ENCODE measurements around the gene RELN. TPM values are rescaled to one million over a fixed set of nuclear protein-coding genes. Genes with fewer than 3 reads are reported as not detected.

The RELN gene
- total RNA-seq, 1 experiment from 2014 or later: 0.02 TPM

DNA sequence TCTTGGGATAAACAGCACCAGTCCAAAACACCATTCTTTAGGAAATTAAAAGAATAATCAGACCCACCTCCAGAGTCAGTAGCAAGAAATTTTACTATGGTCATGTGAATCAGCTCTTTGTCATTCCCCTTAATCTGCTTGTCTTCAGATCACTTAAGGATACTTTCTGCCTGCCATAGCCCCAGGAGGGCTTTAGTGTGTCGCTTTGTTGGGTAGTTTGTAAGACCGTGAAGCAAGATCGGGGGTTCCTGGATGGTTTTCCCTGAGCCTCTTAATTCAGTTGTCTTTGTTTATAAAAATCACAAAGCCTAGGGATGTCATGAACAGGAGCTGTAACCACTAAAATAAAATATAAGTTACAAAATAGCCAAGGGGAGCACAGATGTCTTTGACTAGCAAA is 223.6 kb downstream of the RELN start:
- Histone ChIP-seq H4K8ac (replicated peaks; ENCODE audit: insufficient read length, low read depth, low read length) (no peak overlapping the region), H3K9me3 (ENCODE audit: control insufficient read depth, low read depth, low read length) (no peaks in the 10 kb centered on the region), H4K5ac (ENCODE audit: insufficient read length, low read depth, low read length) (no peak overlapping the region), H3K18ac (ENCODE audit: insufficient read length, low read depth, low read length) (no peak overlapping the region), H3K23me2 (ENCODE audit: insufficient read length, low read depth, low read length, poor library complexity, severe bottlenecking) (no peaks in the 10 kb centered on the region), H3K79me1 (ENCODE audit: insufficient read depth, low read depth, low read length, poor library complexity, severe bottlenecking) (no peaks in the 10 kb centered on the region), H3T11ph (ENCODE audit: low read length) (no peak overlapping the region), H3K4ac (ENCODE audit: low read depth, low read length) (no peak overlapping the region), H3K9ac (ENCODE audit: extremely low read depth, insufficient read length, low read length) (no peak overlapping the region), H2BK120ac (ENCODE audit: low read depth, low read length, poor library complexity, severe bottlenecking) (peak overlapping the region; percentile 5), H3K4me1 (ENCODE audit: insufficient read depth, low read length) (no peaks in the 10 kb centered on the region), H2AFZ (ENCODE audit: low read length) (no peak overlapping the region), H3K4me2 (ENCODE audit: insufficient read depth, insufficient read length, low read length) (no peak overlapping the region), H2BK5ac (ENCODE audit: insufficient read length, low read length) (no peak overlapping the region), H3K23ac (ENCODE audit: insufficient read length, low read depth, low read length) (no peak overlapping the region), H2BK15ac (ENCODE audit: low read depth, low read length) (no peak overlapping the region), H3K27me3 (ENCODE audit: insufficient read depth, low read length) (no peaks in the 10 kb centered on the region), H3K14ac (ENCODE audit: insufficient read depth, low read length) (no peak overlapping the region), H2BK12ac (ENCODE audit: insufficient read length, low read depth, low read length) (no peak overlapping the region), H3K56ac (ENCODE audit: insufficient read length, low read depth, low read length) (no peak overlapping the region), H4K20me1 (ENCODE audit: control insufficient read depth, insufficient read depth, insufficient read length) (no peaks in the 10 kb centered on the region), H2BK20ac (ENCODE audit: low read depth, low read length, poor library complexity, severe bottlenecking) (no peak overlapping the region), H3K79me2 (ENCODE audit: insufficient read depth, low read length) (no peaks in the 10 kb centered on the region), H4K91ac (ENCODE audit: insufficient read length, low read depth, low read length) (no peak overlapping the region), H2AK5ac (ENCODE audit: insufficient read length, low read length) (no peak overlapping the region), H3K27ac (ENCODE audit: insufficient read length, low read depth, low read length) (no peak overlapping the region)
- WGBS (ENCODE audit: extremely low coverage, insufficient read length, low lambda C conversion rate): no CpG with 5 or more reads among the region's 3 CpGs
- Mint-ChIP-seq H3K36me3 (ENCODE audit: insufficient read depth in 1 of 3, low read depth in 3 of 3) (no peaks in the 10 kb centered on the region), H3K4me3 (no peak overlapping the region), H3K27ac (peak overlapping the region in 2 of 3 experiments; percentile 25 to 63; a peak in 1 of 7 replicates), H3K4me1 (peaks cover 22 to 30% of the 10 kb centered on the region in 2 experiments), H3K27me3 (ENCODE audit: low read depth) (peaks cover 2% of the 10 kb centered on the region; the same call in 1 of the 2 replicates), H3K9me3 (no peaks in the 10 kb centered on the region; a peak in 1 of 5 replicates)
- TF ChIP-seq, protein P1, sequence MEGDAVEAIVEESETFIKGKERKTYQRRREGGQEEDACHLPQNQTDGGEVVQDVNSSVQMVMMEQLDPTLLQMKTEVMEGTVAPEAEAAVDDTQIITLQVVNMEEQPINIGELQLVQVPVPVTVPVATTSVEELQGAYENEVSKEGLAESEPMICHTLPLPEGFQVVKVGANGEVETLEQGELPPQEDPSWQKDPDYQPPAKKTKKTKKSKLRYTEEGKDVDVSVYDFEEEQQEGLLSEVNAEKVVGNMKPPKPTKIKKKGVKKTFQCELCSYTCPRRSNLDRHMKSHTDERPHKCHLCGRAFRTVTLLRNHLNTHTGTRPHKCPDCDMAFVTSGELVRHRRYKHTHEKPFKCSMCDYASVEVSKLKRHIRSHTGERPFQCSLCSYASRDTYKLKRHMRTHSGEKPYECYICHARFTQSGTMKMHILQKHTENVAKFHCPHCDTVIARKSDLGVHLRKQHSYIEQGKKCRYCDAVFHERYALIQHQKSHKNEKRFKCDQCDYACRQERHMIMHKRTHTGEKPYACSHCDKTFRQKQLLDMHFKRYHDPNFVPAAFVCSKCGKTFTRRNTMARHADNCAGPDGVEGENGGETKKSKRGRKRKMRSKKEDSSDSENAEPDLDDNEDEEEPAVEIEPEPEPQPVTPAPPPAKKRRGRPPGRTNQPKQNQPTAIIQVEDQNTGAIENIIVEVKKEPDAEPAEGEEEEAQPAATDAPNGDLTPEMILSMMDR (conservative IDR thresholded peaks at IDR 0.05): no peak
- no peak for DNase-seq

All from H9 (cell line).